Aorta (tissue), 5 donors: ENCODE measurements around the gene PDK2. TPM values are rescaled to one million over a fixed set of nuclear protein-coding genes. Genes with fewer than 3 reads are reported as not detected.

ENCODE experiments used
- ATAC-seq: fragments of 200-7000 bp; cut with Tn5 transposase; one replicate; pipeline ENCODE4 v1.9.1; 2022; ENCODE audit warnings: moderate library complexity; ENCODE audit not compliant: low FRiP score
- DNase-seq, 2 donors: peaks; one replicate each; pipeline ENCODE4 v3.0.0-alpha.2; 2020
- H3K27ac ChIP-seq, 2 donors: one replicate each; pipeline ENCODE4 v1.5.1; 2013; ENCODE audit warnings: low read length in 2 of 2, mild to moderate bottlenecking in 2 of 2, moderate library complexity in 2 of 2, control low read depth in 1 of 2, inconsistent platforms in 1 of 2, low read depth in 1 of 2
- H3K27me3 ChIP-seq, 2 donors: one replicate each; pipeline ENCODE4 v1.6.1; 2013; ENCODE audit warnings: control low read depth in 1 of 2, low read length in 1 of 2, mild to moderate bottlenecking in 1 of 2, moderate library complexity in 1 of 2; ENCODE audit not compliant: insufficient read depth in 2 of 2, control insufficient read depth in 1 of 2
- H3K36me3 ChIP-seq, 2 donors: one replicate each; pipeline ENCODE4 v1.6.1; 2013; ENCODE audit warnings: control low read depth in 1 of 2, low read length in 1 of 2, mild to moderate bottlenecking in 1 of 2; ENCODE audit not compliant: insufficient read depth in 2 of 2, control insufficient read depth in 1 of 2
- H3K4me1 ChIP-seq, 2 donors: one replicate each; pipeline ENCODE4 v1.6.1; 2013; ENCODE audit warnings: low read length in 2 of 2, control low read depth in 1 of 2, mild to moderate bottlenecking in 1 of 2, moderate library complexity in 1 of 2; ENCODE audit not compliant: insufficient read depth in 2 of 2, control insufficient read depth in 1 of 2
- H3K4me3 ChIP-seq, 2 donors: one replicate each; pipeline ENCODE4 v1.5.1; 2013; ENCODE audit warnings: low read length in 2 of 2, control low read depth in 1 of 2, mild to moderate bottlenecking in 1 of 2
- H3K9me3 ChIP-seq: one replicate; pipeline ENCODE4 v1.6.1; 2013; ENCODE audit warnings: mild to moderate bottlenecking, low read length; ENCODE audit not compliant: control insufficient read depth
- WGBS, 2 donors: extraction: QIAGEN DNeasy Blood & Tissue Kit; methylation state at CpG; one replicate each; pipeline ENCODE4 v1.1.7; 2013; 5-methylcytosine and 5-hydroxymethylcytosine counted together
- intact Hi-C, 2 donors: fragments of 100-400 bp; cut with DNase I; formaldehyde crosslinking; loops; one replicate each; pipeline versions ENCODE4 v1.14.2 to v1.15.0; 2022
- polyA plus RNA-seq, 2 donors: library from polyadenylated mRNA; stranded (reverse); fragments of 200-250 nt; gene quantifications; one replicate each; pipeline ENCODE4 v1.2.3, GENCODE V29; 2013
- total RNA-seq, 2 donors: library from RNA; stranded (reverse); fragmentation: NEBNext Ultra II Directional; extraction: Animal tissue kit (Norgen Biotek cat#: 25700); gene quantifications; one replicate each; pipeline ENCODE4 v1.2.1, GENCODE V29; 2021
- donor health status: healthy with polysubstance abuse.
- donor health status: Bipolar disorder and iron deficiency.
- donor health status: DM: no; HTN: no; CAD: no.
- donor health status: DM: no; HTN: no; CAD: no.
- donor health status: DM: yes; HTN: yes; CAD: no.

The PDK2 gene
- total and polyA plus RNA-seq, 4 donors: 15.0 to 45.8 (median 41.1) TPM

DNA sequence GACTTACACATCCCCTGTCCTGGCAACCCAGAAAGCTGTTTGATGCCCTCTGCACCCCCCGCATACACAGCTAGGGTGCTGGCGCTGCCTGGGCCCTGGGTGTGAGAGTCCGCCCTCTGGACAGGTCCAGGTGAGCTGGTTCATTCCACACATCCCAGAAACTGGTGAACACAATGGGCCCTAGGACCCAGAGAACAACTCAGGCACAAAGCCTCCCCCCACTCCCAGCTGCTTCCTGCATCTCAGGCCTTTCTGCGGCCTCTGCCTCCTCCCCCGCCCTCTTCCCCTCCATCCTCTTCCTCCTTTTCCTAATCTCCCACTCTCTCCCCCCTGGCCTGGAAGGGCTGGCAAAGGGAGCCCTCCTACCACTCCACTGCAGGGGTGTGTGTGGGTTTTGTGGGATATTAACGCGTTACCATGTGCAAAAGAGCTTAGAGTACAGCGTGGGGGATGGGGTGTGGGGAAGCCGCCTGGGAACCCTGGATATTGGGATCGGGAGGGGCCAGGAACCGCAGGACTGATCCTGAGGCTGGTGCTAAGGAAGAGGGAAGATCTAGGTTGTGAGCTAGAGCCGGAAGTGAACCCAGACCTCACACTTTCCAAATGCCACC lies 56.9 kb downstream of the PDK2 start:
- ATAC-seq: peak; percentile 67
- DNase-seq: peak; percentile 89
- intact Hi-C loops: no loop called here
- no peaks in the 10 kb centered on the region for H3K36me3 ChIP-seq
- H3K9me3 ChIP-seq: no peaks in the 10 kb centered on the region
- 1 to 2% methylated on average over 12 of the region's 12 CpGs for WGBS, 2 donors
- H3K27me3 ChIP-seq: no peaks in the 10 kb centered on the region
- peak overlapping the region; percentile 16 to 52 for H3K4me3 ChIP-seq
- H3K27ac ChIP-seq: peak overlapping the region; percentile 60 to 73
- peaks cover 0 to 6% of the 10 kb centered on the region in 2 donors for H3K4me1 ChIP-seq

DNA sequence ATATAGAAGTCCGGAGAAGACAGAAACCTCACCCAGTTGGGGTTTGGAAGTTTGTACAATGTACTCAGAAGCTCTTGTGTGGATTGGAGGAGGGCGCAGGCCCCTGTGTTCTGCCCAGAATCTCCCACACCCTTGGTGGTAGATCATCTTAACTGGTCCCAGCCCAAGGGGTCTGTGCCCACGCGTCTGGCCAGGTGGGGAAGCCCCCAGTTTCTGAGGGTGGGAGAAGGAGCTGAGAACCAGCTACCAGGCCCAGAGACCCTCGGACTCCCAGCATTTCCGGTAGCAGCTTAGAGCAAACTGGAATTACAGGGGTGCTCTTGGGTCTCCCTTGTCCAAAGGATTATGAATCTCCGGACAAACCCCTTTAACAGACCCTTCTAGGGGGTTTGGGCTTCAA lies 57.6 kb downstream of the PDK2 start:
- peaks cover 0 to 6% of the 10 kb centered on the region in 2 donors for H3K4me1 ChIP-seq

DNA sequence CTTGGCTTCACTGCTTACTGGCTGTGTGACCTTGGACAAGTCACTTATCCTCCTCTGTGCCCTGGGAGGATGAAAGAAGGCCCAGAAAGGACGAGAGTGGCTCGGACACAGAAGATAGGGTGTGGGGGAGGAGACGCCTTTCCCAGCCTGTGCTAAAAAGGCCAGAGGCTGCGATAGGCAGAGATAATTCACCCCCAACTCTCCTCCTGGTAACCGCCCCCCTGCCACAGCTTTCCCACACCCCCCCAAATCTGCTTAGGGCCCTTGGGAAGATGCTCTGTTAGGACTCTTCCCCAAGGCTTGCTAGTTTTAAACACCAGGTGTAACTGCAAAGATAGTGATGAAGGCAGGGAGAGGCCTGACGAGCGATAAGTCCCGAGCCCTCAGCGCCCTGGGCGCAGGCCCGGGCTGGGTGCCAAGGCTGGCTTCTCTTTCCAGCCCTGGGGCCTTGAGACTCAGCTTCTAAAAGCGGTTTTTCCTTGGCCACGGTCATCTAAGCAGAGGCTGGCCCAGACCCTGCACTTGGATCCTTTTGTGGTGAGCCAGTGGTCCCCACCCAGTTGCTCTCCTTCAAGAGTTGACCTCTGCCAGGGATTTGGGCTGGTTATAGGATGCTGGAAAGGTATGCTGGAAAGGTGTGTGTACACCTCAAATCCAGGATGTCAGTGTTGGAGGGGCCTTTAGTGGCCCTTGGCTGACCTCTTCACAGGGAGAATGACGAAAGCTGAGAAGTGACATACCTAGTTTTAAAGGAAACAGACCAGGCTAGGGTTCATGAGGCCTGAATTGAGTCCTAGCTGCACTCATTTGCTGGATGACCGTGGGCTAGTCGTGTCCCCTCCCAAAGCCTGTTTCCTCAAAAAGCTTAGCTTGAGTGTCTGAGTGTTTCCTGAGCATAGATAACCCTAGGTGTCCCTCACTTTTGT lies 58.8 kb downstream of the PDK2 start:
- Histone ChIP-seq H3K27me3 (no peaks in the 10 kb centered on the region), H3K4me3 (no peak overlapping the region), H3K27ac (peak overlapping the region; percentile 59 to 82), H3K36me3 (no peaks in the 10 kb centered on the region), H3K9me3 (no peaks in the 10 kb centered on the region), H3K4me1 (peaks cover 0 to 6% of the 10 kb centered on the region in 2 donors)
- intact Hi-C loops: no loop called here
- peak; percentile 44 for ATAC-seq
- peak; percentile 83 to 93 for DNase-seq
- WGBS, 2 donors: 14 to 16% methylated on average over 16 of the region's 16 CpGs

More for the DNA sequence above, 57.6 kb downstream of the PDK2 start:
- ATAC-seq (no peak), DNase-seq (peak; percentile 44 to 71)
- Histone ChIP-seq H3K4me3 (no peak overlapping the region), H3K36me3 (no peaks in the 10 kb centered on the region), H3K27me3 (no peaks in the 10 kb centered on the region), H3K27ac (peak overlapping the region in 1 of 2 donors; percentile 42), H3K9me3 (no peaks in the 10 kb centered on the region)
- intact Hi-C loops: no loop called here
- WGBS, 2 donors: 65 to 66% methylated on average over 7 of the region's 7 CpGs

DNA sequence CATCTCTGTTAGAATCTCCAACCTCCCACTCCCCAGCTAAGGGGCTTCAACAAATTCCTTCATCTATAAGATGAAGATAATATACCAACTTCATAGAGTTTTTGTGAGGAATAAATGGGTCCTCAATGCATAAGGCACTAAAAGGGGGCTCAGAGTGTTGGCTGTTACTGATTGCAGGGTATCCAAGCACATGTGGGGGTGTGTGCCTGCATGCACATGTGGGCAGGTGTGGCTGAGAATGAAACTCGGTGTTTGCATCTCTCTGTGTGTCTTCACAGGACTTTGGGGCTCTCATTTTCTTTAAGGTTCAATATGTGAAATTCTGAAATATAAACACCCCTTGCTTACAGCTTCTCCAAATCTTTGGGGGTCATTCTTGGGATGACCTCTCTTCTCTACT lies 59.5 kb downstream of the PDK2 start:
- 36 to 42% methylated on average over 1 of the region's 1 CpG for WGBS, 2 donors
- Histone ChIP-seq H3K9me3 (no peaks in the 10 kb centered on the region), H3K4me3 (no peak overlapping the region), H3K4me1 (peaks cover 0 to 6% of the 10 kb centered on the region in 2 donors), H3K36me3 (no peaks in the 10 kb centered on the region), H3K27ac (peak overlapping the region; percentile 59 to 82), H3K27me3 (no peaks in the 10 kb centered on the region)
- DNase-seq (no peak), ATAC-seq (no peak)
- intact Hi-C loops: no loop called here

DNA sequence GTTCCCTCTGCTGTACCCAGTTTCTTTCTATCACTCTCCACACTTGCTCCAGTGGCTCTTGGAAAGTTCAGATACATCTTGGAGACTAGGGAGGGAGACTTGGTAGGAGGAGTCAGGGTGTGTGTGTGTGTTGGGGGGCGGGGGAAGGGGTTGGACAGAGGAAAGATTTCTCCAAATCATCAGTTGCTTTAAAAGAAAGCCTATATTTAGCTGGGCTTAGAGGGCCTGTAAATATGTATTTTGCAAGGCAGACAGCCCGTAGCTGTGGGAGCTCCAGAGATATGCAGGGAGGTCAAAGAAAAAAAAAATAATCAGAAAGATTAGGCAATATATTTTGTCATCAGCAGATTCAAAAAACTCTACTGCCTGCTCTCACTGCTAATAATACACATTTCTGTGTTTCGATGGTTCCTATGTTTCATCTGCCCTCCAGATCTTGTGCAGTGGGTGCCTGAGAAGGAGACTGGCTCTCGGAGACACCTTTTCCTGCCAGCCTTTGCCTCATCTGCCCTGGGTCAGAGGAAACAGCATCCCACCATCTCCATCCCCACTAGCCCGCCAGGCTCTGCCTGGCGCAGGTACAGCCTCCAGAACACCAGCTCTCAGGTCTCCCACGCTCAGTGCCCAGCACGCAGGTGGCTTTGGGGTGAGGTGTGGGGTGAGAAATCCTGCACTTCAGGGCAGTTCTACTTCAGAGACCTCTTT lies 60.1 kb downstream of the PDK2 start:
- Histone ChIP-seq H3K9me3 (no peaks in the 10 kb centered on the region), H3K27me3 (no peaks in the 10 kb centered on the region), H3K27ac (peak overlapping the region; percentile 59 to 99), H3K36me3 (no peaks in the 10 kb centered on the region), H3K4me1 (peaks cover 0 to 6% of the 10 kb centered on the region in 2 donors), H3K4me3 (no peak overlapping the region)
- intact Hi-C loops: no loop called here
- 7 to 13% methylated on average over 8 of the region's 8 CpGs for WGBS, 2 donors
- ATAC-seq (peak; percentile 70), DNase-seq (peak; percentile 78 to 79)

DNA sequence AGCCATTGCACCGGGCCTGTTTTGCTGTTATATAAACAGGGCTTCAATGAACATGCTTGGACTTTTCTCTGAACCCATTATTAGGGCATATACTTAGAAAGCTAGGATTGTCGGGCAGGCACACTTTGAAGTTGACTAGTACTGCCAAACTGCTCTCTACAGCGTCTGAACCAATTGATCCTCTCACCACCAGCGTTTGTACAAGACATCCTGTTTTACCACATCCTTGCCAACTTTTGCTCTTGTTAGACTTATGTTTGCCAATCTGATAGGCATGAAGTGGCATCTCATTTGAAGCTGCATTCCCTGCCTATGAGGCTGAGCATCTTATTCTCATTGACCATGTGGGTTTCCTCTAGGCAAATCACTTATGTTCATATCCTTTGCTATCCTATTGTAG lies 62.7 kb downstream of the PDK2 start:
- no peaks in the 10 kb centered on the region for H3K9me3 ChIP-seq
- WGBS, 2 donors: 64 to 65% methylated on average over 4 of the region's 4 CpGs
- peak overlapping the region in 1 of 2 donors; percentile 6 for H3K27ac ChIP-seq
- H3K4me3 ChIP-seq: no peak overlapping the region
- peaks cover 0 to 6% of the 10 kb centered on the region in 2 donors for H3K4me1 ChIP-seq
- intact Hi-C loops: no loop called here
- DNase-seq (no peak), ATAC-seq (no peak)
- no peaks in the 10 kb centered on the region for H3K36me3 ChIP-seq
- H3K27me3 ChIP-seq: no peaks in the 10 kb centered on the region

DNA sequence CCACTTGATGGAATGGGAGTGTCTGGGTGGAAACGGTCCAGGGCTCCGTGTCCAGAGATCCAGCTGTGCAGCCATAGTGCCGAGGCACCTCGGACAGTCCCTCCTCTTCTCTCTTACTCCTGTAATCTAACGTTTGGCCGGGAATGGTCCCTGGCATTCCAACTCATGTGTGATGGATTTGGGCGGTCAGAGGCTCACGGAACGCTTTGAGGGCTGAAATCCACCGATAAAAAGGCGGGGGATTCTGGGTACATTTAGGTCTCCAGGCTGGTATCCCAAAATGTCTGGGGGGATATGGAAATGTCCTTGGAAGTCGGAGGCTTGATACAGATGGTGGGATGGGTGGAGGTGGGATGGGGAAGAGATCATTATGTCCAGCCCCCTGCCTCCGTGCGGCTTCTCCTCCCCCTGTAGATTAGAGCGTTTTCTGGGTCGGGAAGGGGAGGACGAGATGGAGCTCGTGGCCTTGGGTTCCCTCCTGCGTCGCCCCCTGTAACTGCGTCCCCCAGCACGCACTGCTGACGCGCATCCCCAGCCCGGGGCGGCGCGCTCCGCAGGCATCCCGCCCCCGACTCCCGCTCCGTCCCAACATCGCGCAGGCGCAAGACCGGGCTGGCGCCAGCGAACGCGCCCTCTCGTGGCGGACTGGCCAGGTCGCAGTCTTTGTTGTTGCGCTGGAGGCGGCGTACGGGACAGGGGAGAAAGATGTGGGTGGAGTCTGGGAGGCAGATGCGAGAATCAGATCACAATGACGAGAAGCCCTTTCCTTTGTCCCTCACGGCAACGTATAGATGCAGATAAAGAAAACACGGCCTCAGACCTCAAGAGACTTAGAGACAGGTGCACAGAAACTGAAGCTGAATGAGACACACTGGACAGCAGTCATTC lies 66.1 kb downstream of the PDK2 start:
- no peaks in the 10 kb centered on the region for H3K36me3 ChIP-seq
- WGBS, 2 donors: 0 to 1% methylated on average over 49 to 53 of the region's 53 CpGs
- no peaks in the 10 kb centered on the region for H3K9me3 ChIP-seq
- ATAC-seq (peak; percentile 95), DNase-seq (peak; percentile 94 to 98)
- H3K27me3 ChIP-seq: no peaks in the 10 kb centered on the region
- no peaks in the 10 kb centered on the region for H3K4me1 ChIP-seq
- peak overlapping the region; percentile 57 to 71 for H3K4me3 ChIP-seq
- intact Hi-C loops: loop anchor here (5.0 to 10.0 kb wide), 3 partner anchors 46 to 134 kb away; no protein-coding TSS in a partner anchor
- peak overlapping the region in 1 of 2 donors; percentile 74 for H3K27ac ChIP-seq
